GM23338 (cell line): ENCODE data around the gene LRRFIP1. TPM values are rescaled to one million over a fixed set of nuclear protein-coding genes. Genes with fewer than 3 reads are reported as not detected.

Source experiments
- ATAC-seq: fragments of 200-7000 bp; cut with Tn5 transposase; 3 replicates; pipeline ENCODE4 v1.9.1; 2020
- DNase-seq: peaks from one replicate; pipeline ENCODE4 v3.0.0-alpha.2; 2015; ENCODE audit warnings: low spot score
- H2AFZ ChIP-seq: fragments of 200-600 bp; sonication (generic); 2 replicates; pipeline ENCODE4 v1.8.0; 2016; ENCODE audit warnings: antibody characterized with exemption, mild to moderate bottlenecking, moderate library complexity
- H3F3A ChIP-seq: fragments of 200-600 bp; sonication (generic); replicated peaks from 2 replicates; pipeline ENCODE4 v1.8.0; 2017; ENCODE audit warnings: antibody characterized with exemption, mixed run types, low read depth
- H3K27ac ChIP-seq: fragments of 200-600 bp; sonication (generic); 2 replicates; pipeline ENCODE4 v1.6.1; 2016; ENCODE audit warnings: low read depth
- H3K27me3 ChIP-seq: fragments of 200-600 bp; sonication (generic); 2 replicates; pipeline ENCODE4 v1.8.0; 2016; ENCODE audit warnings: mild to moderate bottlenecking, mixed run types, moderate library complexity; ENCODE audit not compliant: insufficient read depth
- H3K36me3 ChIP-seq: fragments of 200-600 bp; sonication (generic); 2 replicates; pipeline ENCODE4 v1.8.0; 2016; ENCODE audit warnings: mild to moderate bottlenecking; ENCODE audit not compliant: insufficient read depth
- H3K4me1 ChIP-seq: fragments of 200-600 bp; sonication (generic); 2 replicates; pipeline ENCODE4 v1.8.0; 2016; ENCODE audit warnings: mild to moderate bottlenecking, moderate library complexity; ENCODE audit not compliant: insufficient read depth
- H3K4me2 ChIP-seq: fragments of 200-600 bp; sonication (generic); 2 replicates; pipeline ENCODE4 v1.7.1; 2017; ENCODE audit warnings: mixed run types
- H3K4me3 ChIP-seq: fragments of 200-600 bp; sonication (generic); 2 replicates; pipeline ENCODE4 v1.6.1; 2016; ENCODE audit warnings: mixed run types
- H3K79me2 ChIP-seq: fragments of 200-600 bp; sonication (generic); replicated peaks from 2 replicates; pipeline ENCODE4 v1.8.0; 2017; ENCODE audit warnings: mild to moderate bottlenecking; ENCODE audit not compliant: insufficient read depth
- H3K9me2 ChIP-seq: fragments of 200-600 bp; sonication (generic); 2 replicates; pipeline ENCODE4 v1.8.0; 2017; ENCODE audit not compliant: insufficient read depth
- H4K20me1 ChIP-seq: fragments of 200-600 bp; sonication (generic); replicated peaks from 2 replicates; pipeline ENCODE4 v1.8.0; 2017; ENCODE audit warnings: mild to moderate bottlenecking; ENCODE audit not compliant: insufficient read depth
- H3K27ac Mint-ChIP-seq: 2 replicates; pipeline ENCODE4 v1.8.0; 2020; ENCODE audit warnings: inconsistent platforms, mild to moderate bottlenecking, moderate library complexity, mixed read lengths
- H3K27me3 Mint-ChIP-seq: 3 replicates; pipeline ENCODE4 v1.8.0; 2022; ENCODE audit warnings: low read depth, mild to moderate bottlenecking, moderate library complexity, mixed read lengths, inconsistent platforms; ENCODE audit not compliant: insufficient read depth, poor library complexity
- H3K36me3 Mint-ChIP-seq: 3 replicates; pipeline ENCODE4 v1.8.0; 2021; ENCODE audit warnings: low read depth, mild to moderate bottlenecking, inconsistent platforms, moderate library complexity, mixed read lengths
- H3K4me1 Mint-ChIP-seq: 3 replicates; pipeline ENCODE4 v1.8.0; 2020; ENCODE audit warnings: mild to moderate bottlenecking, inconsistent platforms, mixed read lengths
- H3K4me3 Mint-ChIP-seq: 3 replicates; pipeline ENCODE4 v1.8.0; 2021; ENCODE audit warnings: moderate library complexity, mild to moderate bottlenecking, inconsistent platforms, mixed read lengths
- H3K9me3 Mint-ChIP-seq: 3 replicates; pipeline ENCODE4 v1.8.0; 2020; ENCODE audit warnings: moderate library complexity, mild to moderate bottlenecking, inconsistent platforms, mixed read lengths
- CREB1 ChIP-seq: fragments of 250-450 bp; sonication (Bioruptor Pico); IDR thresholded peaks from 2 replicates; pipeline ENCODE4 v1.5.0; 2020; ENCODE audit warnings: low read depth, mild to moderate bottlenecking, moderate library complexity
- EZH2 ChIP-seq: fragments of 200-600 bp; sonication (generic); IDR thresholded peaks from one replicate; pipeline ENCODE4 v1.8.0; 2017; ENCODE audit warnings: antibody characterized with exemption, mild to moderate bottlenecking, low read depth; ENCODE audit not compliant: unreplicated experiment
- EZH2phosphoT487 ChIP-seq: fragments of 200-600 bp; sonication (generic); IDR thresholded peaks from one replicate; pipeline ENCODE4 v1.8.1; 2018; ENCODE audit warnings: antibody characterized with exemption; ENCODE audit not compliant: unreplicated experiment
- JUNB ChIP-seq: IDR thresholded peaks from one replicate; pipeline ENCODE4 v1.6.1; 2016; ENCODE audit warnings: antibody characterized with exemption; ENCODE audit not compliant: unreplicated experiment
- NANOG ChIP-seq: IDR thresholded peaks from 2 replicates; pipeline ENCODE4 v1.6.1; 2016; ENCODE audit warnings: antibody characterized with exemption, borderline replicate concordance
- POLR2AphosphoS5 ChIP-seq: IDR thresholded peaks from 2 replicates; pipeline ENCODE4 v1.6.1; 2016; ENCODE audit warnings: antibody characterized with exemption, low read depth
- REST ChIP-seq: IDR thresholded peaks from one replicate; pipeline ENCODE4 v1.6.1; 2018; ENCODE audit warnings: antibody characterized with exemption; ENCODE audit not compliant: unreplicated experiment
- STAT1 ChIP-seq: IDR thresholded peaks from one replicate; pipeline ENCODE4 v1.6.1; 2016; ENCODE audit warnings: antibody characterized with exemption; ENCODE audit not compliant: unreplicated experiment
- ZNF114 ChIP-seq: fragments of 250-450 bp; sonication (Bioruptor Pico); IDR thresholded peaks from 2 replicates; pipeline ENCODE4 v1.5.0; 2020; ENCODE audit warnings: mild to moderate bottlenecking, moderate library complexity
- ZNF331 ChIP-seq: fragments of 250-450 bp; sonication (Bioruptor Pico); IDR thresholded peaks from 2 replicates; pipeline ENCODE4 v1.5.0; 2020; ENCODE audit warnings: low read depth, mild to moderate bottlenecking, moderate library complexity
- polyA plus RNA-seq: library from polyadenylated mRNA; unstranded; fragments of >200 nt; fragmentation: Nextera tagmentation; extraction: Ambion mirVana; gene quantifications from 2 replicates; pipeline ENCODE4 v1.2.1, GENCODE V29; 2016
- total RNA-seq: library from RNA; depleted of rRNA; stranded (reverse); fragments of >200 nt; shearing (Covaris generic); gene quantifications from 2 replicates; pipeline ENCODE4 v1.2.3, GENCODE V29; 2014

LRRFIP1 gene
- total and polyA plus RNA-seq, 2 experiments from 2014 or later, result 59.6 to 178 TPM

GRCh38 chr2:237702441-237703391, 75.3 kb downstream of the LRRFIP1 start:
- Histone ChIP-seq H3K36me3 (no peaks in the 10 kb centered on the region), H3K9me2 (no peaks in the 10 kb centered on the region), H3K27ac (peak overlapping the region; percentile 99), H4K20me1 (peaks cover 6% of the 10 kb centered on the region), H3K4me3 (peak overlapping the region; percentile 43), H3K79me2 (peaks cover 98% of the 10 kb centered on the region), H3F3A (peaks cover 22% of the 10 kb centered on the region; the same call in 1 of the 2 replicates), H2AFZ (no peak overlapping the region), H3K4me2 (peak overlapping the region; percentile 81), H3K27me3 (no peaks in the 10 kb centered on the region), H3K4me1 (peaks cover 71% of the 10 kb centered on the region)
- H3K27ac Mint-ChIP-seq, result peak overlapping the region; percentile 97
- H3K36me3 Mint-ChIP-seq, result no peaks in the 10 kb centered on the region; the same call in 2 of the 3 replicates
- TF ChIP-seq POLR2AphosphoS5 (no peak), STAT1 (no peak), REST (no peak), JUNB (no peak), CREB1 (no peak), ZNF114 (CRISPR knock-in tag) (no peak), ZNF331 (CRISPR knock-in tag) (no peak), EZH2 (no peak), NANOG (no peak)
- no peaks in the 10 kb centered on the region for H3K9me3 Mint-ChIP-seq
- ATAC-seq (peak; percentile 71), DNase-seq (peak; percentile 80)
- H3K4me1 Mint-ChIP-seq, result peaks cover 81% of the 10 kb centered on the region
- peak overlapping the region; percentile 53 for H3K4me3 Mint-ChIP-seq
- peaks cover 15% of the 10 kb centered on the region for H3K27me3 Mint-ChIP-seq

- H3K27ac ChIP-seq, result no peak overlapping the region
- ATAC-seq, result no peak
- TF ChIP-seq POLR2AphosphoS5 (no peak), JUNB (no peak), EZH2phosphoT487 (no peak), REST (no peak), NANOG (no peak)
These were observed 77.4 kb downstream of the LRRFIP1 start for GRCh38 chr2:237704501-237705434.

More at GRCh38 chr2:237704501-237705434, 77.4 kb downstream of the LRRFIP1 start:
- H4K20me1 ChIP-seq, result peaks cover 17% of the 10 kb centered on the region
- peaks cover 96% of the 10 kb centered on the region for H3K79me2 ChIP-seq
- Mint-ChIP-seq H3K36me3 (peaks cover 9% of the 10 kb centered on the region; the same call in 2 of the 3 replicates), H3K27ac (peak overlapping the region; percentile 33), H3K9me3 (no peaks in the 10 kb centered on the region), H3K27me3 (peaks cover 19% of the 10 kb centered on the region), H3K4me3 (no peak overlapping the region; the same call in 2 of the 3 replicates), H3K4me1 (peaks cover 72% of the 10 kb centered on the region)
- no peak overlapping the region for H2AFZ ChIP-seq
- no peak overlapping the region for H3K4me3 ChIP-seq
- no peak overlapping the region for H3K4me2 ChIP-seq
- DNase-seq, result no peak
- H3K4me1 ChIP-seq, result peaks cover 51% of the 10 kb centered on the region
- H3K9me2 ChIP-seq, result no peaks in the 10 kb centered on the region
- no peaks in the 10 kb centered on the region for H3K27me3 ChIP-seq
- H3F3A ChIP-seq, result peaks cover 22% of the 10 kb centered on the region; the same call in 1 of the 2 replicates
- H3K36me3 ChIP-seq, result no peaks in the 10 kb centered on the region
